ENCODE data around the gene PDIA6. TPM values are rescaled to one million over a fixed set of nuclear protein-coding genes. Genes with fewer than 3 reads are reported as not detected.

Gene PDIA6
- total RNA-seq, 2 experiments from 2014 or later: 146 to 150 TPM

GRCh38 chr2:10761591-10761990 lies 51.0 kb downstream of the PDIA6 start:
- H3K36me3 Mint-ChIP-seq (ENCODE audit: low read depth): no peaks in the 10 kb centered on the region
- ATAC-seq (no peak), DNase-seq (no peak)
- no peak overlapping the region for H3K4me3 Mint-ChIP-seq
- no peaks in the 10 kb centered on the region for H3K9me3 Mint-ChIP-seq
- no peak for TF ChIP-seq CTCF (IDR thresholded peaks at IDR 0.05)
- ChIA-PET CTCF (interaction anchor here (0.6 kb wide), 1 partner anchor 39 kb away, joined by 3 read pairs; no protein-coding TSS in a partner anchor), POLR2A (no interaction called here)
- no peak overlapping the region for H3K27ac Mint-ChIP-seq
- H3K27me3 Mint-ChIP-seq: no peaks in the 10 kb centered on the region
- intact Hi-C loops (cut with micrococcal nuclease): no loop called here
- H3K4me1 Mint-ChIP-seq (ENCODE audit: low read depth): no peaks in the 10 kb centered on the region

- Mint-ChIP-seq H3K27me3 (no peaks in the 10 kb centered on the region), H3K4me1 (ENCODE audit: low read depth) (no peaks in the 10 kb centered on the region), H3K36me3 (ENCODE audit: low read depth) (no peaks in the 10 kb centered on the region), H3K27ac (no peak overlapping the region), H3K9me3 (no peaks in the 10 kb centered on the region), H3K4me3 (no peak overlapping the region)
- no peak for DNase-seq
- TF ChIP-seq CTCF (IDR thresholded peaks at IDR 0.05): no peak
- intact Hi-C loops (cut with micrococcal nuclease): no loop called here
- ChIA-PET POLR2A (no interaction called here), CTCF (no interaction called here)
- no peak for ATAC-seq
Measured at GRCh38 chr2:10760794-10761504, 51.6 kb downstream of the PDIA6 start.

GRCh38 chr2:10759151-10759714 lies 53.4 kb downstream of the PDIA6 start:
- no peaks in the 10 kb centered on the region for H3K36me3 Mint-ChIP-seq (ENCODE audit: low read depth)
- ATAC-seq (no peak), DNase-seq (no peak)
- H3K27ac Mint-ChIP-seq: no peak overlapping the region
- H3K4me1 Mint-ChIP-seq (ENCODE audit: low read depth): no peaks in the 10 kb centered on the region
- ChIA-PET CTCF (no interaction called here), POLR2A (no interaction called here)
- H3K27me3 Mint-ChIP-seq: no peaks in the 10 kb centered on the region
- H3K9me3 Mint-ChIP-seq: no peaks in the 10 kb centered on the region
- no peak overlapping the region for H3K4me3 Mint-ChIP-seq
- intact Hi-C loops (cut with micrococcal nuclease): no loop called here
- no peak for TF ChIP-seq CTCF (IDR thresholded peaks at IDR 0.05)

GRCh38 chr2:10757814-10758286 lies 54.7 kb downstream of the PDIA6 start:
- H3K27me3 Mint-ChIP-seq: no peaks in the 10 kb centered on the region
- POLR2A ChIA-PET: no interaction called here
- TF ChIP-seq CTCF (IDR thresholded peaks at IDR 0.05): no peak
- DNase-seq (no peak), ATAC-seq (no peak)
- H3K27ac Mint-ChIP-seq: no peak overlapping the region
- H3K36me3 Mint-ChIP-seq (ENCODE audit: low read depth): no peaks in the 10 kb centered on the region
- H3K4me3 Mint-ChIP-seq: no peak overlapping the region
- no peaks in the 10 kb centered on the region for H3K4me1 Mint-ChIP-seq (ENCODE audit: low read depth)
- intact Hi-C loops (cut with micrococcal nuclease): no loop called here
- H3K9me3 Mint-ChIP-seq: no peaks in the 10 kb centered on the region
- CTCF ChIA-PET: no interaction called here

GRCh38 chr2:10755621-10756020 lies 57.0 kb downstream of the PDIA6 start:
- Mint-ChIP-seq H3K27me3 (peaks cover 4% of the 10 kb centered on the region), H3K9me3 (no peaks in the 10 kb centered on the region), H3K27ac (no peak overlapping the region), H3K4me1 (ENCODE audit: low read depth) (no peaks in the 10 kb centered on the region), H3K4me3 (no peak overlapping the region), H3K36me3 (ENCODE audit: low read depth) (no peaks in the 10 kb centered on the region)
- intact Hi-C loops (cut with micrococcal nuclease): no loop called here
- TF ChIP-seq CTCF (IDR thresholded peaks at IDR 0.05): no peak
- ATAC-seq: no peak
- ChIA-PET CTCF (no interaction called here), POLR2A (no interaction called here)
- no peak for DNase-seq
